D721Med (cell line): ENCODE measurements around the gene KSR1.
A peak's percentile ranks its signal among the peaks of the same experiment; 100 is the strongest.

Source experiments
- DNase-seq: peaks from one replicate; pipeline ENCODE4 v3.0.0; 2011; ENCODE audit warnings: low spot score; ENCODE audit not compliant: insufficient read length
- FAIRE-seq: peaks from 2 replicates; lab custom pipeline; 2011; peaks lifted over from hg19 to GRCh38; lab: Jason Lieb, UNC
- TF ChIP-seq, protein P1 (sequence below): IDR thresholded peaks from 2 replicates; pipeline ENCODE4 v1.5.1; 2012; ENCODE audit warnings: mild to moderate bottlenecking, control low read depth; ENCODE audit not compliant: insufficient read depth; ENCODE audit errors: missing control alignments

KSR1 gene

GRCh38 chr17:27564463-27564862 lies 108.2 kb downstream of the KSR1 start:
- no peak for DNase-seq
- TF ChIP-seq, protein P1, sequence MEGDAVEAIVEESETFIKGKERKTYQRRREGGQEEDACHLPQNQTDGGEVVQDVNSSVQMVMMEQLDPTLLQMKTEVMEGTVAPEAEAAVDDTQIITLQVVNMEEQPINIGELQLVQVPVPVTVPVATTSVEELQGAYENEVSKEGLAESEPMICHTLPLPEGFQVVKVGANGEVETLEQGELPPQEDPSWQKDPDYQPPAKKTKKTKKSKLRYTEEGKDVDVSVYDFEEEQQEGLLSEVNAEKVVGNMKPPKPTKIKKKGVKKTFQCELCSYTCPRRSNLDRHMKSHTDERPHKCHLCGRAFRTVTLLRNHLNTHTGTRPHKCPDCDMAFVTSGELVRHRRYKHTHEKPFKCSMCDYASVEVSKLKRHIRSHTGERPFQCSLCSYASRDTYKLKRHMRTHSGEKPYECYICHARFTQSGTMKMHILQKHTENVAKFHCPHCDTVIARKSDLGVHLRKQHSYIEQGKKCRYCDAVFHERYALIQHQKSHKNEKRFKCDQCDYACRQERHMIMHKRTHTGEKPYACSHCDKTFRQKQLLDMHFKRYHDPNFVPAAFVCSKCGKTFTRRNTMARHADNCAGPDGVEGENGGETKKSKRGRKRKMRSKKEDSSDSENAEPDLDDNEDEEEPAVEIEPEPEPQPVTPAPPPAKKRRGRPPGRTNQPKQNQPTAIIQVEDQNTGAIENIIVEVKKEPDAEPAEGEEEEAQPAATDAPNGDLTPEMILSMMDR, result no peak
- FAIRE-seq, result no peak

DNA sequence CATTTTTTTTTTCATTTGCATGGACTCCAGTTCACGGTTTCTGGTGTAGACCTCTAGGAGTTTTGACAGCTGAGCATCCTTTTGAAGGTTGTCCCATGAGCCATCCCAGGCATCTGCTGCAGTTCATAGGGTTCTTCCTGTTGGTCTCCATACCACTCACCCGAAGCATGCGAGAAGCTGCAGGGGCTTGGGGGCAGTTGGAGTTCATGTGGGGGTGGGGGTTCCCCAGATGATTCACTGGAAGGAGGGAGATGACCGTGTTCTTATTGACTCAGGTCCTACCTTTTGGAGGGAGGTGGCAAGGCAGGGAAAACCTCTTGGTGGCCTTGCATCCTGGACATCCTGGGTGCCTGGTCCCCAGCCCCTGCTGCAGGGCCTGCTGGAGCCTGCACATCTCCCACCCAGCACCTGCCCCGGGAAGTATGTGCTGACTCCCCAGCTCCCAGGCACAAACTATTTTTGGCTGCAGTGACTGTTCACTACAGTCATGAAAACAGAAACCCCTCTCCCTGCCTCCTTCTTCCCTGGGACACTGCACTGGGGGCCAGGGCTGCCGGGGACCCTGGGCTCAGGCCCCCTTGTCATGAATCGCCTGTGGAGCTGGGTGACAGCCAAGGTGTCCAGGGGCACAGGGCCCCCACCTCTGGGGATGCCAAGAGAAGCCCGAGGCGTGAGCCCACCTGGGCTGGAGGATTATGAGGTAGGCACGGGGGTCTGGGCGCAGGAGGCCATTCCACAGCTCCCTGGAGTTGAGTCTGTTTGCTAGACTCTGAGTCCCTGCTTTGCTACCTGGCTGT lies 109.8 kb downstream of the KSR1 start:
- DNase-seq (no peak), FAIRE-seq (no peak)
- TF ChIP-seq, protein P1, result no peak

DNA sequence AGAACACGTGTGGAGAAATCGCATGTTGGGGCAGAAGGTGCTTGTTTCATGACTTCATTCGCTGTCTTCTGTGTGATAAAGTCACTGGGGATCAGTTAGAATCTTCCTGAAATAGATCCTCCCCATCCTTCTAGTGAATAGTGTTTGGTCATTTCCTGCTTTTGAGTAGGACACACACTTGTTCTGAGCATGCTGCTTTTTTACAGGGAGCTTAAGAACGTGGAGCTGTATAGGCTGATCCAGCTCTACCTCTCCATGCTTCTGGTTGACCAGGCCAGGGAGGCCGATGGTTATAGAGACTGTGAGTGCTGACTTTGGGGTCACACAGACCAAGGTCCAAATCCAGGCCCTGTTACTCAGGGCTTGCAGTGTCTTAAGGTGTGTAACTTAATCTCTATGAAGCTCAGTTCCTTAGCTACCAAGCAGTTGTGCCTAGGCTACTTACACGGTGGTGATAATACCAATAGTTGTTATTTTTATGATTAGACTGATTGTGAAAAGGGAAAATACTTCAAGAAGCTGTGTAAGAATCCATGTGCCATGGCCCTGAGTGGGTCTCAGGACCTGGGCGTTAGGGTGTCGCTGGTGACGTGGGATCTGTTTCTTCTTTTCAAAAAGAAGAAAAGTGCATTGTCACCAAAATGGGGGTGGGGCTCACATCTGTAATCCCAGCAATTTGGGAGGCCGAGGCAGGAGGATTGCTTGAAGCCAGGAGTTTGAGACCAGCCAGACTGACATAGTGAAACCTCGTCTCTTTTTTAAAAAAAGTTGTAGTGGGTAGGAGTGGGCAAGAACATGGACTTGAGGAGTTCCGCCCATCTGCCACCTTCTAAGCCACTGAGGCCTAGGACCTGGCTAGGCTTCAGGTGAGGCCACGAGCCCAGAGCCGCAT lies 110.7 kb downstream of the KSR1 start:
- TF ChIP-seq, protein P1, result no peak
- DNase-seq (no peak), FAIRE-seq (no peak)

- FAIRE-seq (no peak), DNase-seq (no peak)
- TF ChIP-seq, protein P1, result no peak
Measured at GRCh38 chr17:27567563-27567859, 111.3 kb downstream of the KSR1 start.

DNA sequence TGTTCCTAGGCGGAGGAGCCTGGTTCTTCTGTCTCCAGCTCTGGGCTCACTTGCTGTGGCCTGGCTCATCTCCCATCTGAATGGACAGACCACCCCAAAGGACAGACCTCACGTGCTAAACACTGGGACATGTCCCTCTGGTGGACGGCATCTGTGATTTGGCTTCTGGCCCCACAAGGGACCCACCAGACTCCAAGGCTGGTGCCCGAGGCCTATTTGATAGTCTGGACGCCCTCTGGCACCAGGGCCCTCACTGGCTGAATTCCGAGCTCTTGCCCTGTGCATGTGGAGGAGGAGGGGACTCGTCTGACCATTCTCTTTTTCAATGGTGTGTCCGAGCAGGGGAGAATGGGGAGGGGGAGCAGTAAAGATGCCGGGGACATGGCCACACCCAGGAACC lies 112.0 kb downstream of the KSR1 start:
- TF ChIP-seq, protein P1, result no peak
- FAIRE-seq (no peak), DNase-seq (no peak)

- no peak for DNase-seq
- no peak for FAIRE-seq
- TF ChIP-seq, protein P1, result no peak
Measured at GRCh38 chr17:27568811-27569210, 112.6 kb downstream of the KSR1 start.

DNA sequence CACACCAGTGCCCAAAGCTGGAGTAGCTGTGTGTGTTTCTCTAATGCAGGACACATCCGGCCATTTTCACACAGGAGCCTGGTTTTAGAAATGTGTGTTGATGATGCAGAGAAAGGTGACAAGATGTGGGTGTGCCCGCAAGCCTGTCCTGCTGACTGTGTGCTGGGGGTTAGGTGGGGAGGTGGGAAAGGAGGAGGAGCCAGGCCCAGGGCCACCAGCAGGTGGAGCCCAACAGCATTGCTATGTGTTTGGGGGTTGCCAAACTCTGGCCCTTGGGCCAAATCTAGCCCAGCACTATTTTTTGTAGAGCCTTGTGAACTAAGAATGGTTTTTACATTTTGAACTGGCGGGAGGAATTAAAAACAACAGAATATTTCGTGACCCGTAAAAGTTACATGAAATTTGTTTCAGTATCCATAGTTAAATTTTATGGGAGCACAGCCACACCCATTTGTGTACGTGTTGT lies 113.0 kb downstream of the KSR1 start:
- DNase-seq (no peak), FAIRE-seq (no peak)
- TF ChIP-seq, protein P1, result peak; percentile 77
